ENCODE results near the gene ROS1.
"Not testable (repeated sequence)": the region's sequence is repeated elsewhere in the genome, so short reads cannot be mapped to it uniquely, and the experiment has no call there.

Gene ROS1

GRCh38 chr6:117265410-117266256 lies 160.1 kb downstream of the ROS1 start, which contains the start of gene VGLL2:
VGLL2 (plus strand) TSS chr6:117265558; CDS start chr6:117265764, 206 bp downstream.
- DNase-seq: peak in 2 of 3 donors; percentile 5 to 23

DNA sequence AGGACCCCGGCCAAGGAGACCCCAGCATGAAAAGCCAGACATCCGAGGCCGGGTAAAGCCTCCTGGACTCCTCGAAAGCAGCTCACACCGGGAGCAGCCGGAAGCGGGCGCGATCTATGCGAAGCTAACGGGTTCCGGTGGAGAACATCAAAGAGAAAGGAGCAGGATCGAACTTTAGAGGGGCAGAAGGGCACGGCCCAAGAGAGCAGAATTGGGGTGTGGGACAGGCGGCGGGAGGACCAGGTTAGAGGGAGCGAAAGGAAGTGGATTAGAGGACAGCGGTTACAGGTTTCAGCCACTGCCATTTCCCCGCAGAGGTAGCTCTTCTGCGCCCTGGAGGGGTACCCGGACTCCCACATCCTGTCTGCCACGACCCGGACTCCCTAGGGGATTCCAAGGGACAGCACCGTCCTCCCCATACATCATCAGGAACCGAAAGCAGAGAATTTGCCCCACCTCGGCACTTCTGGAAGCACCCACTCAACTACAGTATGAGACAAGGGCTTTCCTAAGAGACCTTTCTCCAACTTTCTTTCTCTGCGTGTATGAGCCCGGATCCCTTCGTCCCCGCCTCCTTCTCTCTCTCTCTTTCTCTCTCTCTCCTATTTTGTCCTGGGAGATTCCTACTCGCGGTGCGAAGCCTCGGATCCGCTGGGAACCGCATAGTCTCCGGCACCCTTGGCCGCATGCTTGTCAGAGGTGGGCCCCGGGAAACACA lies 160.9 kb downstream of the ROS1 start:
- peak; percentile 7 to 51 (median 41) for DNase-seq

DNA sequence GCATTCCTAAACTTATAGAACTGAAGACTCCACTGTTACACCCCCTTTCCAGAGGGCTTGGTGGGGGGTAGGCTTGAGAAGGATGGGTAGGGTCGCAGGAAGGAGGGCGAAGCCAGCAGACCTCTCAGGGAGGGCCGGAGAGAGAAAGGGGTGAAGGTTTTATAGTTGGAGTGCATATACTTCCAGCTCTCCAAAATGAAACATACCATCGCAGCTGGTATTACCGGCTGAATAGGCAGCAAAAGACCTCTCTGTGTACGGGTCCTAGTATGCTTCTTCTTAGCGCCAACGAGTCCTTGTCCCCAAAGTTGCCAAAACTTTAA lies 161.4 kb downstream of the ROS1 start:
- DNase-seq: no peak

- DNase-seq: no peak
Measured at GRCh38 chr6:117263353-117263927, 162.3 kb downstream of the ROS1 start.

- DNase-seq: no peak
Measured at GRCh38 chr6:117262799-117263198, 162.9 kb downstream of the ROS1 start.

DNA sequence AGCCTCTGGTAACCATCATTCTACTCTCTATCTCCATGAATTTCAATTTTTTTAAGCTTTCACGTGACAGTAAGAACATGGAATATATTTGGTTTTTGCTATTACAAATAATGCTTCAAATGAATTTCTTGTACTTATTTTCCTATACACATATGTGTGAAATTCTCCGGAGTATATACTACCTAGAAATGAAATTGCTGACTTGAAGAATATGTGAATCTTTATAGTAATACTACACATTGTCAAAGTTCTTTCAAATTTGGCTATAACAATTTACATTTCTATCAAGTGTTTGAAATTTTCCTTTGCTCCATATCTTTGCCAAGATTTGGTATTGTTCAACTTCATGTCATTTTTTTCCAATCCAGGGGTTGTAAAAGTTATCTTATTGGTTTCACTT lies 172.0 kb downstream of the ROS1 start:
- DNase-seq: no peak

- not testable (repeated sequence) for DNase-seq
Measured at GRCh38 chr6:117244979-117245378, 180.8 kb downstream of the ROS1 start.

- not testable (repeated sequence) for DNase-seq
Measured at GRCh38 chr6:117244571-117244970, 181.2 kb downstream of the ROS1 start.
